A549 (cell line): Measurements from ENCODE around the gene BAIAP3.

ENCODE experiments used
- CTCF ChIP-seq: fragments of >200 bp; sonication (Bioruptor Twin); formaldehyde crosslinking; IDR thresholded peaks from 3 replicates; pipeline ENCODE4 v1.5.1; 2016
- FOSL2 ChIP-seq, 2 experiments: fragments of 450-650 bp in 1 of 2; fragments of >200 bp in 1 of 2; sonication (Bioruptor Twin) in 1 of 2; formaldehyde crosslinking; IDR thresholded peaks; 2 replicates each; pipeline versions ENCODE4 v1.5.0 to v1.6.1; 2016 to 2020; ENCODE audit warnings: mild to moderate bottlenecking in 1 of 2, moderate library complexity in 1 of 2
- HOXB13 ChIP-seq: fragments of 250-450 bp; sonication (Bioruptor Pico); IDR thresholded peaks from 2 replicates; pipeline ENCODE4 v1.5.0; 2020; ENCODE audit warnings: low read depth, mild to moderate bottlenecking, moderate library complexity
- MAFK ChIP-seq: fragments of 450-650 bp; IDR thresholded peaks from 2 replicates; pipeline ENCODE4 v1.6.1; 2014; ENCODE audit not compliant: partially characterized antibody
- POLR2A ChIP-seq: IDR thresholded peaks from 2 replicates; pipeline ENCODE4 v1.6.1; 2012; ENCODE audit warnings: mild to moderate bottlenecking, low read length
- RARB ChIP-seq: fragments of 250-450 bp; sonication (Bioruptor Pico); IDR thresholded peaks from 2 replicates; pipeline ENCODE4 v1.8.0; 2021; ENCODE audit warnings: mild to moderate bottlenecking, moderate library complexity
- RCOR1 ChIP-seq: fragments of 150-350 bp; IDR thresholded peaks from 2 replicates; pipeline ENCODE4 v1.6.1; 2014; ENCODE audit warnings: antibody characterized with exemption, low read length, low read depth

- TF ChIP-seq CTCF (no peak), RARB (CRISPR knock-in tag) (no peak), POLR2A (no peak), MAFK (no peak), RCOR1 (no peak), HOXB13 (no peak), FOSL2 (IDR thresholded peaks at IDR 0.05) (no peak), FOSL2 (CRISPR knock-in tag; IDR thresholded peaks at IDR 0.05) (no peak)
These were observed 32.7 kb downstream of the BAIAP3 start for GRCh38 chr16:1366060-1366711.
